IMR-90 (cell line): ENCODE results near the gene MUCL3. TPM values are rescaled to one million over a fixed set of nuclear protein-coding genes. Genes with fewer than 3 reads are reported as not detected.
"Not testable (repeated sequence)": the region's sequence is repeated elsewhere in the genome, so short reads cannot be mapped to it uniquely, and the experiment has no call there.

Experiments used
- ATAC-seq: fragments of 200-7000 bp; cut with Tn5 transposase; 2 replicates; pipeline ENCODE4 v1.9.1; 2020; ENCODE audit warnings: low read depth, mild to moderate bottlenecking, moderate library complexity
- BruUV-seq: library from RNA; stranded (reverse); fragments of 400-500 nt; replicated peaks from 2 replicates; lab custom pipeline; 2021; lab: Mats Ljungman, UMichigan
- CTCF ChIA-PET: fragments of 300-600 bp; formaldehyde crosslinking; extraction: SDS; loops from one replicate; lab custom pipeline; 2021; ENCODE audit warnings: antibody characterized with exemption; lab: Yijun Ruan, JAX
- POLR2A ChIA-PET: fragments of 300-600 bp; sonication (Branson Sonifier 250); formaldehyde crosslinking; loops from one replicate; lab custom pipeline; 2022; ENCODE audit warnings: antibody characterized with exemption; ENCODE audit not compliant: unreplicated experiment; lab: Charles Lee
- DNase-seq: peaks from one replicate; pipeline ENCODE4 v3.0.0; 2013
- H2AFZ ChIP-seq: replicated peaks from 2 replicates; pipeline ENCODE3; 2013; ENCODE audit warnings: low read length, mild to moderate bottlenecking; ENCODE audit not compliant: poor library complexity
- H2AK5ac ChIP-seq: 2 replicates; pipeline ENCODE4 v1.6.1; 2013; ENCODE audit warnings: low read depth, low read length, inconsistent platforms
- H2AK9ac ChIP-seq: replicated peaks from 2 replicates; pipeline ENCODE3; 2013; ENCODE audit warnings: mild to moderate bottlenecking, low read depth, low read length, moderate library complexity; ENCODE audit not compliant: poor library complexity
- H2BK120ac ChIP-seq: 2 replicates; pipeline ENCODE4 v1.6.1; 2013; ENCODE audit warnings: low read depth, low read length, inconsistent platforms
- H2BK15ac ChIP-seq: 3 replicates; pipeline ENCODE4 v1.6.1; 2013; ENCODE audit warnings: low read depth, low read length, inconsistent platforms
- H2BK20ac ChIP-seq: 2 replicates; pipeline ENCODE4 v1.6.1; 2013; ENCODE audit warnings: low read depth, mild to moderate bottlenecking, inconsistent platforms, low read length, moderate library complexity
- H2BK5ac ChIP-seq: 2 replicates; pipeline ENCODE4 v1.6.1; 2013; ENCODE audit warnings: mild to moderate bottlenecking, low read depth, low read length, inconsistent platforms; ENCODE audit not compliant: poor library complexity, severe bottlenecking
- H3K14ac ChIP-seq: replicated peaks from 2 replicates; pipeline ENCODE4 v1.6.1; 2013; ENCODE audit warnings: low read depth, low read length, inconsistent platforms
- H3K18ac ChIP-seq: 2 replicates; pipeline ENCODE4 v1.6.1; 2013; ENCODE audit warnings: low read depth, low read length, control low read depth
- H3K23ac ChIP-seq: 2 replicates; pipeline ENCODE4 v1.6.1; 2013; ENCODE audit warnings: low read depth, low read length, inconsistent platforms
- H3K27ac ChIP-seq: 2 replicates; pipeline ENCODE4 v1.5.1; 2013; ENCODE audit warnings: mild to moderate bottlenecking, control low read depth, low read length; ENCODE audit not compliant: insufficient read depth
- H3K27me3 ChIP-seq: 2 replicates; pipeline ENCODE4 v1.6.1; 2013; ENCODE audit warnings: low read length; ENCODE audit not compliant: control insufficient read depth, insufficient read depth
- H3K36me3 ChIP-seq: 2 replicates; pipeline ENCODE4 v1.6.1; 2013; ENCODE audit warnings: low read length, mixed read lengths; ENCODE audit not compliant: control insufficient read depth, insufficient read depth
- H3K4ac ChIP-seq: 2 replicates; pipeline ENCODE4 v1.6.1; 2013; ENCODE audit warnings: low read depth, low read length, inconsistent platforms
- H3K4me1 ChIP-seq: 2 replicates; pipeline ENCODE4 v1.6.1; 2013; ENCODE audit warnings: low read length, mixed read lengths; ENCODE audit not compliant: control insufficient read depth, insufficient read depth
- H3K4me2 ChIP-seq: 2 replicates; pipeline ENCODE4 v1.6.1; 2013; ENCODE audit warnings: low read depth, mild to moderate bottlenecking, control low read depth, low read length, moderate library complexity
- H3K4me3 ChIP-seq: 2 replicates; pipeline ENCODE4 v1.5.1; 2013; ENCODE audit warnings: low read depth, mild to moderate bottlenecking, control low read depth, low read length, moderate library complexity; ENCODE audit not compliant: insufficient read depth
- H3K56ac ChIP-seq: 2 replicates; pipeline ENCODE4 v1.6.1; 2013; ENCODE audit warnings: low read length, inconsistent platforms; ENCODE audit not compliant: insufficient read depth; ENCODE audit errors: extremely low read depth
- H3K79me1 ChIP-seq, 2 experiments: 2 replicates each; pipeline ENCODE4 v1.6.1; 2013; ENCODE audit warnings: low read length in 2 of 2, inconsistent platforms in 1 of 2, low read depth in 1 of 2
- H3K9ac ChIP-seq: 2 replicates; pipeline ENCODE4 v1.6.1; 2013; ENCODE audit warnings: low read depth, low read length, control low read depth
- H3K9me1 ChIP-seq: 2 replicates; pipeline ENCODE4 v1.6.1; 2013; ENCODE audit warnings: low read length, inconsistent platforms; ENCODE audit not compliant: insufficient read depth
- H3K9me3 ChIP-seq: 2 replicates; pipeline ENCODE4 v1.6.1; 2013; ENCODE audit warnings: low read length; ENCODE audit not compliant: control insufficient read depth, insufficient read depth
- H4K20me1 ChIP-seq: 2 replicates; pipeline ENCODE4 v1.6.1; 2013; ENCODE audit warnings: low read length, inconsistent platforms; ENCODE audit not compliant: insufficient read depth
- H4K5ac ChIP-seq: 2 replicates; pipeline ENCODE4 v1.6.1; 2013; ENCODE audit warnings: mild to moderate bottlenecking, low read depth, low read length, control low read depth
- H4K8ac ChIP-seq, 2 experiments: 2 replicates each; pipeline ENCODE4 v1.6.1; 2013; ENCODE audit warnings: low read depth in 2 of 2, low read length in 2 of 2, control low read depth in 1 of 2, inconsistent platforms in 1 of 2
- H4K91ac ChIP-seq: 2 replicates; pipeline ENCODE4 v1.6.1; 2013; ENCODE audit warnings: low read depth, low read length, inconsistent platforms; ENCODE audit not compliant: insufficient read depth
- WGBS, 2 experiments: methylation state at CpG; one replicate each; pipeline versions ENCODE4 v1.1.5 to v1.1.7; 2013; ENCODE audit warnings: missing lambda C conversion rate in 2 of 2; ENCODE audit not compliant: insufficient read length in 1 of 2; ENCODE audit errors: extremely low coverage in 2 of 2; 5-methylcytosine and 5-hydroxymethylcytosine counted together
- dilution Hi-C: fragments of 300-500 bp; cut with HindIII; formaldehyde crosslinking; loops from one replicate; pipeline ENCODE4 v1.14.3; 2018; ENCODE audit warnings: low sequenced_read_pairs; ENCODE audit not compliant: unreplicated experiment
- in situ Hi-C: fragments of 300-500 bp; cut with MboI; formaldehyde crosslinking; loops from 3 replicates; pipeline ENCODE4 v1.14.3; 2019; ENCODE audit warnings: low sequenced_read_pairs, inconsistent platforms, mixed read lengths
- intact Hi-C: fragments of 100-400 bp; cut with micrococcal nuclease; formaldehyde crosslinking; loops from 2 replicates; pipeline ENCODE4 v1.10.0; 2022
- polyA plus RNA-seq, 3 experiments: library from polyadenylated mRNA; depleted of rRNA; stranded (reverse); fragments of >200 nt; gene quantifications; 2 replicates each; pipeline ENCODE4 v1.2.3, GENCODE V29; 2012; ENCODE audit warnings: low replicate concordance in 1 of 3
- total RNA-seq: library from RNA; depleted of rRNA; stranded (reverse); fragments of >200 nt; gene quantifications from 2 replicates; pipeline ENCODE4 v1.2.3, GENCODE V29; 2012

Gene MUCL3
- total and polyA plus RNA-seq, 2 of the 4 experiments (the other 2 are of a cell fraction) = not detected

GRCh38 chr6:30902196-30902595, 38.6 kb upstream of the MUCL3 start:
- CTCF ChIA-PET, H3K14ac ChIP-seq, H4K20me1 ChIP-seq, H3K23ac ChIP-seq, H4K8ac ChIP-seq, ATAC-seq, H3K4me2 ChIP-seq, H3K9ac ChIP-seq, H4K5ac ChIP-seq, H3K9me1 ChIP-seq, H2AK5ac ChIP-seq, H3K27ac ChIP-seq, H2AFZ ChIP-seq, H3K18ac ChIP-seq, H2BK120ac ChIP-seq, H2BK20ac ChIP-seq, intact Hi-C loops, H3K4ac ChIP-seq, H2BK15ac ChIP-seq, H3K27me3 ChIP-seq, H3K4me1 ChIP-seq, H4K91ac ChIP-seq, H3K4me3 ChIP-seq, H2BK5ac ChIP-seq, H3K79me1 ChIP-seq, DNase-seq, H3K9me3 ChIP-seq, BruUV-seq, in situ Hi-C loops, H3K56ac ChIP-seq, dilution Hi-C loops: not testable (repeated sequence)
- Histone ChIP-seq H3K36me3 (peaks cover 26% of the 10 kb centered on the region), H2AK9ac (peak overlapping the region; percentile 5)
- POLR2A ChIA-PET = interaction anchor here (0.6 to 0.7 kb wide), 2 partner anchors 10 to 14 kb away, joined by 3 to 15 read pairs; no protein-coding TSS in a partner anchor
- WGBS, 2 experiments = 67% methylated on average over 4 of the region's 9 CpGs; no CpG with 5 or more reads in 1 of the 2 experiments
